Nephron (organoid): Measurements from ENCODE around the gene OSBPL6.

Source experiments
- H3K27ac Mint-ChIP-seq, 3 experiments: 2 replicates each; pipeline ENCODE4 v1.8.0; 2020; ENCODE audit warnings: mixed read lengths in 3 of 3, mild to moderate bottlenecking in 2 of 3, moderate library complexity in 1 of 3
- H3K27me3 Mint-ChIP-seq: 2 replicates; pipeline ENCODE4 v1.8.0; 2021; ENCODE audit warnings: low read depth, mild to moderate bottlenecking, moderate library complexity, mixed read lengths
- H3K36me3 Mint-ChIP-seq: 2 replicates; pipeline ENCODE4 v1.8.0; 2020; ENCODE audit warnings: low read depth, mixed read lengths
- H3K4me1 Mint-ChIP-seq: 2 replicates; pipeline ENCODE4 v1.8.0; 2020; ENCODE audit warnings: mixed read lengths
- H3K4me3 Mint-ChIP-seq, 3 experiments: 2 replicates each; pipeline ENCODE4 v1.8.0; 2020; ENCODE audit warnings: mild to moderate bottlenecking in 3 of 3, mixed read lengths in 3 of 3, moderate library complexity in 2 of 3
- H3K9me3 Mint-ChIP-seq: 2 replicates; pipeline ENCODE4 v1.8.0; 2020; ENCODE audit warnings: mixed read lengths
- CTCF ChIP-seq, 3 experiments: fragments of 200-600 bp; sonication (generic); IDR thresholded peaks; one replicate each; pipeline ENCODE4 v1.5.0; 2021; ENCODE audit warnings: antibody characterized with exemption in 3 of 3; ENCODE audit not compliant: unreplicated experiment in 3 of 3

Gene OSBPL6

GRCh38 chr2:178233428-178233827 lies 39.1 kb downstream of the OSBPL6 start:
- no peaks in the 10 kb centered on the region for H3K36me3 Mint-ChIP-seq
- H3K4me1 Mint-ChIP-seq: no peaks in the 10 kb centered on the region
- TF ChIP-seq CTCF (IDR thresholded peaks at IDR 0.05; ENCODE audit: unreplicated experiment in 3 of 3): no peak
- H3K4me3 Mint-ChIP-seq: no peak overlapping the region
- no peaks in the 10 kb centered on the region for H3K9me3 Mint-ChIP-seq
- no peak overlapping the region for H3K27ac Mint-ChIP-seq
- H3K27me3 Mint-ChIP-seq: no peaks in the 10 kb centered on the region

DNA sequence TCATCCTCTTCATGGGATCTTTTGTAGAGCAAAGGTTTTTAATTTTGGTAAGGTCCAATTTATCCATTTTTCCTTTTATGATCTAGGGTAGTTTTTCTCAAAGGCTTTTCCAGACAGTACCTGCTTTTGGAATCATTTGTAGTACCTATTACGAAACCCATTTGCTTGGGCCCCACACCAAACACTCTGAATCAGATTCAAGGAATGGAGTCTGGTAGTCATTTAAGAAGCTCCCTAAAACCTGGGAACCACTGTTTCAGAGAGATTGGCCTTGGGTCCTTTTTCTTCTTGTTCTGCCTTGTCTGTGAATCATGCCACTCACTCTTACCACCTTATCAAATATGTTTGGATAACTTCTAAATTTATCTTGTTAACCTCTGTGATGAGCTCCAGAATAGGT lies 40.3 kb downstream of the OSBPL6 start:
- H3K4me1 Mint-ChIP-seq: no peaks in the 10 kb centered on the region
- no peak overlapping the region for H3K4me3 Mint-ChIP-seq
- H3K9me3 Mint-ChIP-seq: no peaks in the 10 kb centered on the region
- TF ChIP-seq CTCF (IDR thresholded peaks at IDR 0.05; ENCODE audit: unreplicated experiment in 3 of 3): no peak
- no peaks in the 10 kb centered on the region for H3K27me3 Mint-ChIP-seq
- no peak overlapping the region for H3K27ac Mint-ChIP-seq
- no peaks in the 10 kb centered on the region for H3K36me3 Mint-ChIP-seq

GRCh38 chr2:178237488-178238153 lies 43.3 kb downstream of the OSBPL6 start:
- peaks cover 7% of the 10 kb centered on the region for H3K4me1 Mint-ChIP-seq
- H3K27me3 Mint-ChIP-seq: no peaks in the 10 kb centered on the region
- H3K27ac Mint-ChIP-seq: no peak overlapping the region
- no peaks in the 10 kb centered on the region for H3K9me3 Mint-ChIP-seq
- no peaks in the 10 kb centered on the region for H3K36me3 Mint-ChIP-seq
- TF ChIP-seq CTCF (IDR thresholded peaks at IDR 0.05; ENCODE audit: unreplicated experiment in 3 of 3): no peak
- H3K4me3 Mint-ChIP-seq: no peak overlapping the region

DNA sequence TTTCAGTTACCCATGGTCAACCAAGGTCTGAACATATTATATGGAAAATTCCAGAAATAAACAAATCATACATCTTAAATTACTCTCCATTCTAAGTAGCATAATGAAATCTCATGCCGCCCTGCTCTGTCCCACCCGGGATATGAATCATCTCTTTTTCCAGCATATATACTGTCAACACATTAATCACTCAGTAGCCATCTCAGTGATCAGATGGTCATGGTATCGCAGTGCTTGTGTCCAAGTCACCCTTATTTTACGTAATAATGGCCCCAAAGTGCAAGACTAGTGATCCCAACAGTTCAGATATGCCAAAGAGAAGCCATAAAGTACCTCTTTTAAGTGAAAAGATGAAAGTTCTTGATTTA lies 43.8 kb downstream of the OSBPL6 start:
- H3K4me1 Mint-ChIP-seq: peaks cover 7% of the 10 kb centered on the region
- no peaks in the 10 kb centered on the region for H3K36me3 Mint-ChIP-seq
- H3K9me3 Mint-ChIP-seq: no peaks in the 10 kb centered on the region
- no peak for TF ChIP-seq CTCF (IDR thresholded peaks at IDR 0.05; ENCODE audit: unreplicated experiment in 3 of 3)
- no peaks in the 10 kb centered on the region for H3K27me3 Mint-ChIP-seq
- no peak overlapping the region for H3K27ac Mint-ChIP-seq
- no peak overlapping the region for H3K4me3 Mint-ChIP-seq

GRCh38 chr2:178238750-178239149 lies 44.4 kb downstream of the OSBPL6 start:
- no peak for TF ChIP-seq CTCF (IDR thresholded peaks at IDR 0.05; ENCODE audit: unreplicated experiment in 3 of 3)
- peaks cover 7% of the 10 kb centered on the region for H3K4me1 Mint-ChIP-seq

DNA sequence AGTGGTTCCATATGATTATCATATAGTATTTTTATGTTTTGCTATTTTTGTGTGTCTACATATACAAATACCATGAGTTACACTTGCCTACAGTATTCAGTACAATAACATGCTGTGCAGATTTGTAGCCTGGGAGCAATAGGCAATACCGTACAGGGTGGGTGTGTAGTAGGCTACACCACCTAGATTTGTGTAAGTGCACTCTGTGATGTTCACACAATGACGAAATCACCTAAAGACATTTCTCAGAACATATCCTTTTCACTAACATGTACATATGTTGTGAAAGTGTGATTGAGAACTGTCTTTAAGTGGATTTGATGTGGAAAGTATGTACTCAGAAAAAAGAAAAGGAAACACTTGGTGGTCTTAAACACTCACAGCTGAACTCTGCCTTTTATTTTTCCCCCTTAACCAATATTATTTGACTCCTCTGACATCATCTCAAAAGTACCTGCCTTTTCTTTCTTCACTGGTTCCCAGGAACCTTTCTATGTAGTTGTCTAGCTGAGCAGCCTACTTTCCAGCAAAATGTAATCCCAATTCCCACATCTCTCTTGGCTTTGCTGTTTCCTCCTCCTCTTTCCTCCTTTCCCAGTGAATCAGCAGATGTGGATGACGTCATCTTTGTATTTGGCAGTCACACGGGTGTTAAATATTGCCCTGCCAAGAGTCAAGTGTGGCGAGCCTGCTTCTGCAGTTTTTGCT lies 47.7 kb downstream of the OSBPL6 start:
- peaks cover 5% of the 10 kb centered on the region for H3K27me3 Mint-ChIP-seq
- H3K27ac Mint-ChIP-seq: peak overlapping the region; percentile 41 to 73 (median 72)
- no peak overlapping the region for H3K4me3 Mint-ChIP-seq
- TF ChIP-seq CTCF (IDR thresholded peaks at IDR 0.05; ENCODE audit: unreplicated experiment in 3 of 3): no peak
- peaks cover 32% of the 10 kb centered on the region for H3K4me1 Mint-ChIP-seq
- H3K36me3 Mint-ChIP-seq: no peaks in the 10 kb centered on the region
- H3K9me3 Mint-ChIP-seq: no peaks in the 10 kb centered on the region

More at GRCh38 chr2:178238750-178239149, 44.4 kb downstream of the OSBPL6 start:
- H3K27me3 Mint-ChIP-seq: no peaks in the 10 kb centered on the region
- no peaks in the 10 kb centered on the region for H3K9me3 Mint-ChIP-seq
- H3K36me3 Mint-ChIP-seq: no peaks in the 10 kb centered on the region
- H3K27ac Mint-ChIP-seq: no peak overlapping the region
- H3K4me3 Mint-ChIP-seq: no peak overlapping the region
